Smooth muscle cell (in vitro differentiated cells): ENCODE measurements around the gene MRNIP. TPM values are rescaled to one million over a fixed set of nuclear protein-coding genes. Genes with fewer than 3 reads are reported as not detected.

Source experiments
- DNase-seq: peaks from one replicate; lab custom pipeline; 2025; ENCODE audit not compliant: unreplicated experiment; lab: John Stamatoyannopoulos, UW
- H2AFZ ChIP-seq: fragments of 200-600 bp; sonication (generic); 2 replicates; pipeline ENCODE4 v1.6.0; 2016; ENCODE audit warnings: antibody characterized with exemption, low read depth, mild to moderate bottlenecking
- H3F3A ChIP-seq: fragments of 200-600 bp; sonication (generic); 2 replicates; pipeline ENCODE4 v1.6.0; 2017; ENCODE audit warnings: antibody characterized with exemption, low read depth
- H3K27ac ChIP-seq: fragments of 200-600 bp; sonication (generic); 2 replicates; pipeline ENCODE4 v1.5.1; 2016; ENCODE audit warnings: low read depth, mild to moderate bottlenecking
- H3K27me3 ChIP-seq: fragments of 200-600 bp; sonication (generic); 2 replicates; pipeline ENCODE4 v1.6.1; 2016; ENCODE audit warnings: low read depth, mild to moderate bottlenecking
- H3K36me3 ChIP-seq: fragments of 200-600 bp; sonication (generic); 2 replicates; pipeline ENCODE4 v1.5.1; 2016; ENCODE audit warnings: low read depth
- H3K4me1 ChIP-seq: fragments of 200-600 bp; sonication (generic); 2 replicates; pipeline ENCODE4 v1.5.1; 2016; ENCODE audit warnings: low read depth
- H3K4me2 ChIP-seq: fragments of 200-600 bp; sonication (generic); 2 replicates; pipeline ENCODE4 v1.6.0; 2016; ENCODE audit warnings: mild to moderate bottlenecking
- H3K4me3 ChIP-seq: fragments of 200-600 bp; sonication (generic); 2 replicates; pipeline ENCODE4 v1.5.1; 2016; ENCODE audit warnings: mild to moderate bottlenecking
- H3K79me2 ChIP-seq: fragments of 200-600 bp; sonication (generic); 2 replicates; pipeline ENCODE4 v1.6.0; 2016; ENCODE audit warnings: low read depth, mild to moderate bottlenecking
- H3K9ac ChIP-seq: fragments of 200-600 bp; sonication (generic); 2 replicates; pipeline ENCODE4 v1.6.0; 2016; ENCODE audit warnings: low read depth
- H3K9me3 ChIP-seq: fragments of 200-600 bp; sonication (generic); replicated peaks from 2 replicates; pipeline ENCODE4 v1.5.1; 2016; ENCODE audit warnings: low read depth
- H4K20me1 ChIP-seq: fragments of 200-600 bp; sonication (generic); 2 replicates; pipeline ENCODE4 v1.6.0; 2016; ENCODE audit warnings: low read depth
- WGBS: methylation state at CpG from one replicate; pipeline ENCODE4 v1.1.7; 2016; ENCODE audit warnings: low lambda C conversion rate; 5-methylcytosine and 5-hydroxymethylcytosine counted together
- polyA plus RNA-seq: library from polyadenylated mRNA; unstranded; fragments of >200 nt; fragmentation: Nextera tagmentation; extraction: Ambion mirVana; gene quantifications from 2 replicates; pipeline ENCODE4 v1.2.1, GENCODE V29; 2016
- total RNA-seq: library from RNA; depleted of rRNA; stranded (reverse); fragments of >200 nt; gene quantifications from 2 replicates; pipeline ENCODE4 v1.2.3, GENCODE V29; 2014
- TF ChIP-seq, protein P1 (sequence below): fragments of 200-600 bp; sonication (generic); IDR thresholded peaks from 2 replicates; pipeline ENCODE4 v1.5.1; 2017; ENCODE audit warnings: borderline replicate concordance, mild to moderate bottlenecking, antibody characterized with exemption; ENCODE audit not compliant: insufficient read depth, poor library complexity, severe bottlenecking

Gene MRNIP
- total and polyA plus RNA-seq, 2 experiments from 2014 or later, result 11.9 to 16.5 TPM

DNA sequence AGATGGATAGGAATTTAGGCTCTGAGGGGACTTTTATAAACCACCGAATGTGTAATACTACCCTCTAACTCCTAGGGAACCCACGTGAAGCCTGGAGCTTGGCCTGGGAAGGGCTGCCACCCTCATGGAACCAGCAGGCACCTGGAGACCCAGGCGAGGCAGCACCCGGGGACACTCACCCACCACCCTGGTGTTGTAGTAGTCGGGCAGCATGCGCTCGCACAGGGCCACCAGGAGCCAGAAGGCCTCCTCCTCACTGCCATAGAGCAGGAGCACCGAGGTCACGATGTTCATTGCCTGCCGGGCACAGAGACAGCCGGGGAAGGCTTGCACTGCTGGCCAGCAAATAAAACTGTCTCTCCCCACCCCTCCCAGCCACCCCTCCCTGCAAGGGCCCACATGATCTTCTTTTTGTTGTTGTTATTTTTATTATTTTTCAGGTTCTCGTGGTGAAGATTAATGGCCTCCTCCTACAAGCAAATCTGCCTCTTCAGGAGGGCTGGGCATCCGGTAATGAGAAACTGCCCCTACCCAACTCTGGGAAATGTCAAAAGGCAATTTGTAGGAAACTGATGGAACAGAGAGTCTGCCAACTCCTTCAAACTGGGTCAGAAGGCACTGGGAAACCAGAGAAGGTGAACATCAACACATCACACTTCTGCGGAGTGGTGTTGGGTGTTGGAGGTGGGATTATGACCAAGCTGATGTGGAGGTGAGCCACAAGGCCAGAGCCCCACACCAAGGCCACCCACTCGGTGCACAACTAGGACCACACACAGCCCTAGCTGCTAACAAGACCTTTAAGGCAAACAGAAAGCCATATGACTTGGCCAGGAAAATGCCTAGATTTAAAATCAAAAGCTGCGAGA, 17.4 kb upstream of the MRNIP start:
- H2AFZ ChIP-seq, result no peak overlapping the region
- H3K36me3 ChIP-seq, result no peaks in the 10 kb centered on the region
- H3K9ac ChIP-seq, result no peak overlapping the region
- H3F3A ChIP-seq, result no peaks in the 10 kb centered on the region
- H3K79me2 ChIP-seq, result no peaks in the 10 kb centered on the region
- no peaks in the 10 kb centered on the region for H3K9me3 ChIP-seq
- H3K4me3 ChIP-seq, result no peak overlapping the region
- 96% methylated on average over 16 of the region's 16 CpGs for WGBS
- no peaks in the 10 kb centered on the region for H4K20me1 ChIP-seq
- H3K4me1 ChIP-seq, result no peaks in the 10 kb centered on the region
- H3K27ac ChIP-seq, result no peak overlapping the region
- DNase-seq, result no peak
- H3K4me2 ChIP-seq, result no peak overlapping the region
- TF ChIP-seq, protein P1, sequence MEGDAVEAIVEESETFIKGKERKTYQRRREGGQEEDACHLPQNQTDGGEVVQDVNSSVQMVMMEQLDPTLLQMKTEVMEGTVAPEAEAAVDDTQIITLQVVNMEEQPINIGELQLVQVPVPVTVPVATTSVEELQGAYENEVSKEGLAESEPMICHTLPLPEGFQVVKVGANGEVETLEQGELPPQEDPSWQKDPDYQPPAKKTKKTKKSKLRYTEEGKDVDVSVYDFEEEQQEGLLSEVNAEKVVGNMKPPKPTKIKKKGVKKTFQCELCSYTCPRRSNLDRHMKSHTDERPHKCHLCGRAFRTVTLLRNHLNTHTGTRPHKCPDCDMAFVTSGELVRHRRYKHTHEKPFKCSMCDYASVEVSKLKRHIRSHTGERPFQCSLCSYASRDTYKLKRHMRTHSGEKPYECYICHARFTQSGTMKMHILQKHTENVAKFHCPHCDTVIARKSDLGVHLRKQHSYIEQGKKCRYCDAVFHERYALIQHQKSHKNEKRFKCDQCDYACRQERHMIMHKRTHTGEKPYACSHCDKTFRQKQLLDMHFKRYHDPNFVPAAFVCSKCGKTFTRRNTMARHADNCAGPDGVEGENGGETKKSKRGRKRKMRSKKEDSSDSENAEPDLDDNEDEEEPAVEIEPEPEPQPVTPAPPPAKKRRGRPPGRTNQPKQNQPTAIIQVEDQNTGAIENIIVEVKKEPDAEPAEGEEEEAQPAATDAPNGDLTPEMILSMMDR, result no peak
- no peaks in the 10 kb centered on the region for H3K27me3 ChIP-seq

GRCh38 chr5:179874536-179875292, 16.1 kb upstream of the MRNIP start:
- H3F3A ChIP-seq, result no peaks in the 10 kb centered on the region
- H2AFZ ChIP-seq, result no peak overlapping the region
- H3K4me3 ChIP-seq, result no peak overlapping the region
- 98% methylated on average over 28 of the region's 28 CpGs for WGBS
- H3K27me3 ChIP-seq, result no peaks in the 10 kb centered on the region
- H3K4me2 ChIP-seq, result no peak overlapping the region
- no peaks in the 10 kb centered on the region for H4K20me1 ChIP-seq
- no peaks in the 10 kb centered on the region for H3K4me1 ChIP-seq
- H3K9ac ChIP-seq, result no peak overlapping the region
- H3K36me3 ChIP-seq, result no peaks in the 10 kb centered on the region
- H3K9me3 ChIP-seq, result no peaks in the 10 kb centered on the region
- TF ChIP-seq, protein P1, result no peak
- no peaks in the 10 kb centered on the region for H3K79me2 ChIP-seq
- DNase-seq, result no peak
- H3K27ac ChIP-seq, result no peak overlapping the region

DNA sequence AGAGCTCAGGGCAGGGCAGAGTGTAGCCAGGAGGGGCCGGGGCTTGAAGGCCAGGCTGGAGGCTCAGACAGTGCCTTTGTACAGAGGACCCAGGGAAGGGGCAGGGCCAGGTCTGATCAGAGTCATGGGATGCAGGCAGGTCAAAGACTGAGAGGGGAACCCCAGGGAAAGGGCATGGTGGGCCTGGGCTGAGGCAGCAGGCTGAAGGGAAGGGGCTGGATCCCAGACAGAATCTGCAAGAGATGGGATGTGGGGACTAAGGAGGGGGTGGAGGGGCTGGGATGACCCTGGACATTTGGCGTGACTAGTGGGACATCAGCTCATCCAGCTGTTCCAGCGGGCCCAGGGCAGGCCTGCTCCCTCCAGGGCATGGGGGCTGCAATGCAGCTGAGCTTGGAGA, 15.5 kb upstream of the MRNIP start:
- DNase-seq, result no peak
- Histone ChIP-seq H4K20me1 (no peaks in the 10 kb centered on the region), H3K36me3 (no peaks in the 10 kb centered on the region)

More for the DNA sequence above, 15.5 kb upstream of the MRNIP start:
- no peaks in the 10 kb centered on the region for H3K4me1 ChIP-seq
- H3K4me3 ChIP-seq, result no peak overlapping the region
- H3F3A ChIP-seq, result no peaks in the 10 kb centered on the region
- no peak overlapping the region for H3K27ac ChIP-seq
- H3K79me2 ChIP-seq, result no peaks in the 10 kb centered on the region
- H3K4me2 ChIP-seq, result no peak overlapping the region
- no peaks in the 10 kb centered on the region for H3K9me3 ChIP-seq
- WGBS, result 100% methylated on average over 3 of the region's 3 CpGs
- no peak overlapping the region for H3K9ac ChIP-seq
- TF ChIP-seq, protein P1, result no peak
- no peaks in the 10 kb centered on the region for H3K27me3 ChIP-seq
- H2AFZ ChIP-seq, result no peak overlapping the region
